Spleen (tissue), 11 donors: ENCODE results near the gene TESMIN. TPM values are rescaled to one million over a fixed set of nuclear protein-coding genes. Genes with fewer than 3 reads are reported as not detected.
A peak's percentile ranks its signal among the peaks of the same experiment; 100 is the strongest.

Experiments used
- DNase-seq: peaks from one replicate; pipeline ENCODE4 v3.0.0-alpha.2; 2020
- H3K27ac ChIP-seq, 8 donors: fragments of 200-600 bp; sonication (generic) in 7 of 8; 1 replicate in 4 of 8; 2 replicates in 4 of 8; pipeline versions ENCODE4 v1.5.0 to v1.8.0; 2016 to 2021; ENCODE audit warnings: inconsistent platforms in 4 of 8, mild to moderate bottlenecking in 4 of 8, moderate library complexity in 1 of 8
- H3K27me3 ChIP-seq, 7 donors: fragments of 200-600 bp; sonication (generic) in 6 of 7; replicated peaks in 1 of 7; 1 replicate in 4 of 7; 2 replicates in 3 of 7; pipeline versions ENCODE4 v1.5.0 to v1.8.0; 2016 to 2021; ENCODE audit warnings: inconsistent platforms in 3 of 7, mild to moderate bottlenecking in 1 of 7
- H3K36me3 ChIP-seq, 6 donors: fragments of 200-600 bp; sonication (generic) in 5 of 6; 1 replicate in 4 of 6; 2 replicates in 2 of 6; pipeline versions ENCODE4 v1.5.0 to v1.8.0; 2016 to 2021; ENCODE audit warnings: inconsistent platforms in 2 of 6
- H3K4me1 ChIP-seq, 6 donors: fragments of 200-600 bp; sonication (generic) in 5 of 6; 1 replicate in 3 of 6; 2 replicates in 3 of 6; pipeline versions ENCODE4 v1.5.0 to v1.8.0; 2016 to 2021; ENCODE audit warnings: inconsistent platforms in 3 of 6
- H3K4me3 ChIP-seq, 8 donors: fragments of 200-600 bp; sonication (generic) in 7 of 8; 1 replicate in 4 of 8; 2 replicates in 4 of 8; pipeline versions ENCODE4 v1.5.0 to v1.8.0; 2016 to 2021; ENCODE audit warnings: inconsistent platforms in 4 of 8, mild to moderate bottlenecking in 4 of 8, moderate library complexity in 2 of 8
- H3K9me3 ChIP-seq, 8 donors: fragments of 200-600 bp; sonication (generic) in 7 of 8; 1 replicate in 4 of 8; 2 replicates in 4 of 8; pipeline versions ENCODE4 v1.5.0 to v1.8.0; 2016 to 2021; ENCODE audit warnings: inconsistent platforms in 4 of 8
- POLR2A ChIP-seq, 3 donors: fragments of 450-650 bp; IDR thresholded peaks; one replicate each; pipeline ENCODE4 v1.5.1; 2017; ENCODE audit warnings: antibody characterized with exemption in 3 of 3, mild to moderate bottlenecking in 1 of 3
- POLR2AphosphoS5 ChIP-seq, 3 donors: sonication (generic); formaldehyde crosslinking; IDR thresholded peaks; one replicate each; pipeline ENCODE4 v1.5.1; 2017; ENCODE audit warnings: antibody characterized with exemption in 3 of 3
- WGBS, 5 donors: extraction: QIAGEN DNeasy Blood & Tissue Kit in 3 of 5; methylation state at CpG; one replicate each; pipeline versions ENCODE4 v1.1.5 to v1.1.7; 2013 to 2018; 5-methylcytosine and 5-hydroxymethylcytosine counted together
- intact Hi-C: fragments of 100-400 bp; cut with DNase I; formaldehyde crosslinking; loops from one replicate; pipeline ENCODE4 v1.15.0; 2023; ENCODE audit warnings: low total_unique reads
- polyA plus RNA-seq, 3 donors: library from polyadenylated mRNA; stranded (reverse); fragments of 200-250 nt; gene quantifications; one replicate each; pipeline ENCODE4 v1.2.1, GENCODE V29; 2013
- total RNA-seq, 7 donors: library from RNA; depleted of rRNA in 3 of 7; stranded (reverse); fragments of >200 nt in 3 of 7; fragmentation: NEBNext Ultra II Directional in 4 of 7; extraction: Animal tissue kit (Norgen Biotek cat#: 25700) in 4 of 7; gene quantifications; one replicate each; pipeline versions ENCODE4 v1.1.0 to v1.2.1, GENCODE V29; 2016 to 2021
- TF ChIP-seq, protein P1 (sequence below), 11 experiments: fragments of 200-600 bp in 7 of 11; fragments of 450-650 bp in 4 of 11; sonication (generic) in 4 of 11; IDR thresholded peaks in 8 of 11; conservative IDR thresholded peaks in 3 of 11; 1 replicate in 7 of 11; 2 replicates in 4 of 11; pipeline versions ENCODE4 v1.4.0 to v1.8.0; 2016 to 2021; ENCODE audit warnings: antibody characterized with exemption in 11 of 11, inconsistent platforms in 4 of 11, mild to moderate bottlenecking in 1 of 11
- donor health status: healthy with polysubstance abuse.
- donor health status: DM: no; HTN: no; CAD: no; lungs with moderate emphysema.
- donor health status: DM: no; HTN: no; CAD: no.
- donor health status: Bipolar disorder and iron deficiency.
- donor health status: healthy.
- donor health status: DM: no; HTN: no; CAD: no.
- donor health status: DM: yes; HTN: yes; CAD: no.

TESMIN gene
- total and polyA plus RNA-seq, 10 donors = 0.70 to 8.4 (median 4.4) TPM

GRCh38 chr11:68665436-68665835 is 85.9 kb downstream of the TESMIN start:
- Histone ChIP-seq H3K27ac (no peak overlapping the region), H3K9me3 (no peaks in the 10 kb centered on the region), H3K4me3 (no peak overlapping the region), H3K27me3 (peaks cover 0 to 64% (median 0%) of the 10 kb centered on the region in 7 donors), H3K4me1 (no peaks in the 10 kb centered on the region), H3K36me3 (no peaks in the 10 kb centered on the region)
- TF ChIP-seq, protein P1, sequence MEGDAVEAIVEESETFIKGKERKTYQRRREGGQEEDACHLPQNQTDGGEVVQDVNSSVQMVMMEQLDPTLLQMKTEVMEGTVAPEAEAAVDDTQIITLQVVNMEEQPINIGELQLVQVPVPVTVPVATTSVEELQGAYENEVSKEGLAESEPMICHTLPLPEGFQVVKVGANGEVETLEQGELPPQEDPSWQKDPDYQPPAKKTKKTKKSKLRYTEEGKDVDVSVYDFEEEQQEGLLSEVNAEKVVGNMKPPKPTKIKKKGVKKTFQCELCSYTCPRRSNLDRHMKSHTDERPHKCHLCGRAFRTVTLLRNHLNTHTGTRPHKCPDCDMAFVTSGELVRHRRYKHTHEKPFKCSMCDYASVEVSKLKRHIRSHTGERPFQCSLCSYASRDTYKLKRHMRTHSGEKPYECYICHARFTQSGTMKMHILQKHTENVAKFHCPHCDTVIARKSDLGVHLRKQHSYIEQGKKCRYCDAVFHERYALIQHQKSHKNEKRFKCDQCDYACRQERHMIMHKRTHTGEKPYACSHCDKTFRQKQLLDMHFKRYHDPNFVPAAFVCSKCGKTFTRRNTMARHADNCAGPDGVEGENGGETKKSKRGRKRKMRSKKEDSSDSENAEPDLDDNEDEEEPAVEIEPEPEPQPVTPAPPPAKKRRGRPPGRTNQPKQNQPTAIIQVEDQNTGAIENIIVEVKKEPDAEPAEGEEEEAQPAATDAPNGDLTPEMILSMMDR (IDR thresholded peaks at IDR 0.05 in 8 of 11, conservative IDR thresholded peaks at IDR 0.05 in 3 of 11) = no peak
- TF ChIP-seq POLR2A (IDR thresholded peaks at IDR 0.05) (no peak), POLR2AphosphoS5 (IDR thresholded peaks at IDR 0.05) (no peak)
- DNase-seq = peak; percentile 27
- 76 to 89% (median 82%) methylated on average over 16 of the region's 16 CpGs for WGBS, 5 donors
- intact Hi-C loops = no loop called here

DNA sequence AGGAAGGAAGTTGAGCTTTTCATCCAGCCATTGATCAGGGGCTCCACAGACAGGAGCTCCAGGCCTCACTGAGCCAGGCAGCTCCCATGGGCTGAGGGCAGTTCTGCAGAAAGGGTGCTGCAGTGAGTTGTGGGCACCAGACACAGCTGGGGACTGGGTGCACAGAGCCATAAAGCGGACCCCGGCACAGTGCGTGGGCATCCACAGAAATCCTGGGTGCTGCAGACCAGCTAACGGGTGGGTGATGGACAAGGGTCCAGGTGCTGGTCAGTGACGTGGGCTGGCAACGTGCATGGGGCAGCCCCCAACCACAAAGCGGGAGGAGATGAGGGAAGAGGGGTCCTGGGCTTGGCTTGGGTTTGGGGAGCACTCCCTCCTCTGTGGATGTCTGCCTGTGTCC is 86.4 kb downstream of the TESMIN start:
- no peaks in the 10 kb centered on the region for H3K9me3 ChIP-seq
- H3K4me1 ChIP-seq = no peaks in the 10 kb centered on the region
- peak; percentile 34 for DNase-seq
- H3K27ac ChIP-seq = no peak overlapping the region
- no peaks in the 10 kb centered on the region for H3K36me3 ChIP-seq
- H3K27me3 ChIP-seq = peaks cover 0 to 59% (median 0%) of the 10 kb centered on the region in 7 donors
- 83 to 95% (median 89%) methylated on average over 7 of the region's 7 CpGs; no CpG with 5 or more reads in 1 of the 5 donors for WGBS, 5 donors
- intact Hi-C loops = no loop called here
- TF ChIP-seq POLR2AphosphoS5 (IDR thresholded peaks at IDR 0.05) (no peak), POLR2A (IDR thresholded peaks at IDR 0.05) (no peak)
- TF ChIP-seq, protein P1 (IDR thresholded peaks at IDR 0.05 in 8 of 11, conservative IDR thresholded peaks at IDR 0.05 in 3 of 11) = no peak
- H3K4me3 ChIP-seq = no peak overlapping the region

GRCh38 chr11:68664141-68664540 is 87.2 kb downstream of the TESMIN start:
- TF ChIP-seq, protein P1 (IDR thresholded peaks at IDR 0.05 in 8 of 11, conservative IDR thresholded peaks at IDR 0.05 in 3 of 11) = no peak
- no peak for TF ChIP-seq POLR2AphosphoS5 (IDR thresholded peaks at IDR 0.05)
- TF ChIP-seq POLR2A (IDR thresholded peaks at IDR 0.05) = no peak
- Histone ChIP-seq H3K4me1 (no peaks in the 10 kb centered on the region), H3K9me3 (no peaks in the 10 kb centered on the region), H3K27me3 (peaks cover 0 to 51% (median 0%) of the 10 kb centered on the region in 7 donors), H3K4me3 (no peak overlapping the region), H3K27ac (no peak overlapping the region), H3K36me3 (no peaks in the 10 kb centered on the region)
- peak; percentile 8 for DNase-seq
- intact Hi-C loops = no loop called here
- WGBS, 5 donors = 72 to 89% (median 80%) methylated on average over 9 of the region's 9 CpGs

GRCh38 chr11:68663482-68664010 is 87.8 kb downstream of the TESMIN start:
- no peaks in the 10 kb centered on the region for H3K9me3 ChIP-seq
- TF ChIP-seq, protein P1 (IDR thresholded peaks at IDR 0.05 in 8 of 11, conservative IDR thresholded peaks at IDR 0.05 in 3 of 11) = no peak
- TF ChIP-seq POLR2AphosphoS5 (IDR thresholded peaks at IDR 0.05) (no peak), POLR2A (IDR thresholded peaks at IDR 0.05) (no peak)
- intact Hi-C loops = no loop called here
- peaks cover 0 to 49% (median 0%) of the 10 kb centered on the region in 7 donors for H3K27me3 ChIP-seq
- H3K4me3 ChIP-seq = no peak overlapping the region
- peak; percentile 39 for DNase-seq
- no peak overlapping the region for H3K27ac ChIP-seq
- 86 to 95% (median 91%) methylated on average over 18 of the region's 18 CpGs for WGBS, 5 donors
- no peaks in the 10 kb centered on the region for H3K4me1 ChIP-seq
- no peaks in the 10 kb centered on the region for H3K36me3 ChIP-seq
